Loucy (cell line): ENCODE measurements around the gene ALPL.
A peak's percentile ranks its signal among the peaks of the same experiment; 100 is the strongest.

ENCODE experiments used
- H2AFZ ChIP-seq: fragments of 200-600 bp; sonication (generic); 2 replicates; pipeline ENCODE4 v1.6.0; 2016; ENCODE audit warnings: antibody characterized with exemption, mild to moderate bottlenecking, low read length, moderate library complexity
- H3F3A ChIP-seq: fragments of 200-600 bp; 2 replicates; pipeline ENCODE4 v1.6.0; 2016; ENCODE audit warnings: antibody characterized with exemption, low read depth, mild to moderate bottlenecking
- H3K27me3 ChIP-seq: fragments of 200-600 bp; sonication (generic); 2 replicates; pipeline ENCODE4 v1.6.1; 2014; ENCODE audit warnings: low read length, mild to moderate bottlenecking; ENCODE audit not compliant: insufficient read depth, poor library complexity, severe bottlenecking
- H3K36me3 ChIP-seq: fragments of 200-600 bp; sonication (generic); 2 replicates; pipeline ENCODE4 v1.6.1; 2016; ENCODE audit warnings: low read length; ENCODE audit not compliant: insufficient read depth
- H3K4me1 ChIP-seq: fragments of 200-600 bp; sonication (generic); 2 replicates; pipeline ENCODE4 v1.5.1; 2014; ENCODE audit warnings: low read length, mild to moderate bottlenecking; ENCODE audit not compliant: insufficient read depth, poor library complexity, severe bottlenecking
- H3K4me2 ChIP-seq: fragments of 200-600 bp; sonication (generic); 2 replicates; pipeline ENCODE4 v1.6.0; 2014; ENCODE audit warnings: antibody characterized with exemption, low read length, low read depth, mild to moderate bottlenecking; ENCODE audit not compliant: poor library complexity, severe bottlenecking
- H3K4me3 ChIP-seq: fragments of 200-600 bp; sonication (generic); 2 replicates; pipeline ENCODE4 v1.5.1; 2014; ENCODE audit warnings: low read length, mild to moderate bottlenecking, mixed read lengths; ENCODE audit not compliant: poor library complexity, severe bottlenecking
- H3K79me2 ChIP-seq: fragments of 200-600 bp; sonication (generic); 2 replicates; pipeline ENCODE4 v1.6.1; 2014; ENCODE audit warnings: low read length; ENCODE audit not compliant: insufficient read depth
- H3K9ac ChIP-seq: fragments of 200-600 bp; sonication (generic); 2 replicates; pipeline ENCODE4 v1.6.0; 2014; ENCODE audit warnings: mild to moderate bottlenecking, low read depth, low read length, moderate library complexity; ENCODE audit not compliant: poor library complexity, severe bottlenecking
- H3K9me2 ChIP-seq: fragments of 200-600 bp; sonication (generic); replicated peaks from 2 replicates; pipeline ENCODE4 v1.6.1; 2016; ENCODE audit warnings: low read depth, low read length, mixed read lengths
- H3K9me3 ChIP-seq: fragments of 200-600 bp; sonication (generic); 2 replicates; pipeline ENCODE4 v1.6.1; 2014; ENCODE audit warnings: mild to moderate bottlenecking, antibody characterized with exemption, low read length, low read depth; ENCODE audit not compliant: insufficient read depth
- H4K20me1 ChIP-seq: fragments of 200-600 bp; sonication (generic); 2 replicates; pipeline ENCODE4 v1.6.0; 2014; ENCODE audit warnings: antibody characterized with exemption, low read length, mild to moderate bottlenecking; ENCODE audit not compliant: insufficient read depth, poor library complexity, severe bottlenecking
- EZH2phosphoT487 ChIP-seq: fragments of 200-600 bp; IDR thresholded peaks from 2 replicates; pipeline ENCODE4 v1.6.1; 2018; ENCODE audit warnings: antibody characterized with exemption, mild to moderate bottlenecking, moderate library complexity, borderline replicate concordance
- TF ChIP-seq, protein P1 (sequence below): fragments of 200-600 bp; sonication (generic); conservative IDR thresholded peaks from 2 replicates; pipeline ENCODE4 v1.5.1; 2014; ENCODE audit warnings: mild to moderate bottlenecking, antibody characterized with exemption, low read length

ALPL gene

DNA sequence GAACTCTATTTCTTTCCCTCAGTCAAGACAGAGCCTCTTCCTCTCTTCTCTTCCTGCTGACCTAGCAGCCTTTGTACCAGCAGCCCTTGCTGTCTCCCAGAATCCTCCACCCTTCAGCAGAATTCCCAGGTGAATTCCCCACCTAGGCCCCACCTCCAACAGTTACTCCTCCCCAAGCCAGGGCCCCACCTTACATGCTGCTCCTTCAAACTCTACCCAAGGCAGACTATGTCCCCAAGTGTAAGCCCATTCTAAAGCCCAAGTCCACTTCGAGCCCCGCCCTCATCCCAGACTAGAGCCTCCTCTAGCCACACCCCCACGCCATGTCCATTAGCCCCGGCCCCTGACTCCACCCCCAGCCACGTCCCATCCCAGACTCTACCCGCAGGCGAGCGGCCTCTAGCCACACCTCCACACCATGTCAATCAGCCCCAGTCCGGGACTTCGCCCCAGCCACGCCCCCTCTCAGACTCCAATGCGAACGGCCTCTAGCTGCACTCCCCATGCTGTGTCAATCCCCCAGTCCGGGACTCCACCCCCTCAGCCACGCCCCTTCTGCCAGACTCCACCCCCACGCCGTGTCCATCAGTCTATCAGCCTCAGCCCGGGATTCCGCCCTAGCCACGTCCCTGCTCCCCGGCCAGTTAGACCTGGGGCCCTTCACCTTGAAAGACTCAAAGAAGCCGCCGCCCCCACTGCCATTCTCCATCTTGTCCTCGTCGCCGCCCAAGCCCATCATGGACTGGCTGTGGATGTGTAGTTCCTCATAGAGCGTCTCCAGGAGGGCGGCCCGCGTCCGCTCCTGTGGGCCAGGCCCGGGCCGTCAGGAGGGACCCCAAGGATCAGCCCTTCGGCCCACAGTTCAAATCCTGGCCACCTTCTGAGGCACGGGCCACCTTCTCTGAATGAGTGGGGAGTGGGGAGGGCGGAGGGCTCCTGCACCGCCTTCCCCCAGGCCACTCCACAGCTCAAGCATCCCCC is 98.6 kb downstream of the ALPL start:
- Histone ChIP-seq H3K4me1 (no peaks in the 10 kb centered on the region), H3K4me2 (no peak overlapping the region), H3K36me3 (no peaks in the 10 kb centered on the region), H2AFZ (peak overlapping the region; percentile 36; the same call in 1 of the 2 replicates), H3K27me3 (no peaks in the 10 kb centered on the region), H3K9ac (no peak overlapping the region), H4K20me1 (no peaks in the 10 kb centered on the region), H3F3A (no peaks in the 10 kb centered on the region), H3K79me2 (no peaks in the 10 kb centered on the region), H3K9me2 (no peaks in the 10 kb centered on the region), H3K9me3 (no peaks in the 10 kb centered on the region), H3K4me3 (no peak overlapping the region)
- TF ChIP-seq, protein P1, sequence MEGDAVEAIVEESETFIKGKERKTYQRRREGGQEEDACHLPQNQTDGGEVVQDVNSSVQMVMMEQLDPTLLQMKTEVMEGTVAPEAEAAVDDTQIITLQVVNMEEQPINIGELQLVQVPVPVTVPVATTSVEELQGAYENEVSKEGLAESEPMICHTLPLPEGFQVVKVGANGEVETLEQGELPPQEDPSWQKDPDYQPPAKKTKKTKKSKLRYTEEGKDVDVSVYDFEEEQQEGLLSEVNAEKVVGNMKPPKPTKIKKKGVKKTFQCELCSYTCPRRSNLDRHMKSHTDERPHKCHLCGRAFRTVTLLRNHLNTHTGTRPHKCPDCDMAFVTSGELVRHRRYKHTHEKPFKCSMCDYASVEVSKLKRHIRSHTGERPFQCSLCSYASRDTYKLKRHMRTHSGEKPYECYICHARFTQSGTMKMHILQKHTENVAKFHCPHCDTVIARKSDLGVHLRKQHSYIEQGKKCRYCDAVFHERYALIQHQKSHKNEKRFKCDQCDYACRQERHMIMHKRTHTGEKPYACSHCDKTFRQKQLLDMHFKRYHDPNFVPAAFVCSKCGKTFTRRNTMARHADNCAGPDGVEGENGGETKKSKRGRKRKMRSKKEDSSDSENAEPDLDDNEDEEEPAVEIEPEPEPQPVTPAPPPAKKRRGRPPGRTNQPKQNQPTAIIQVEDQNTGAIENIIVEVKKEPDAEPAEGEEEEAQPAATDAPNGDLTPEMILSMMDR, result no peak
- no peak for TF ChIP-seq EZH2phosphoT487

DNA sequence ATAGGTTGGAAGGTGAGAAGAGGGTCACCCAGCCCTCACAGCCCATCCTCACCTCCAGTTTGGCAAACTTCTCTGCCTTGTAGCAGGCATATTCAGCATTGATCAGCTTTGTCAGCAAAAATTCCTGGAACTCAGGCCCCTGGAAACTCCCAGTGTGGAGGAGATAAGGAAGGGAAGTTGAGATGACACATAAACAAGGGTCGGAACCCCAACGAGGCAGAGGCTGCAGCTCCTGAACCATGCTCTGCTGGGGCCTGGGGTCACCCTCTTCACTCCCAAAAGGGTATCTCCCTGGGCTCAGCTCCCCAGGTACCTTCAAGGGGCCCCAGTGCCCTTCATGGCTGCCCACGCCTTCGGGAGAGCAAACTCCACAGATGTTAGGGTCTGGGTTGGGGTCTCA is 99.6 kb downstream of the ALPL start:
- no peaks in the 10 kb centered on the region for H4K20me1 ChIP-seq
- H3K79me2 ChIP-seq, result no peaks in the 10 kb centered on the region
- no peaks in the 10 kb centered on the region for H3K9me3 ChIP-seq
- no peaks in the 10 kb centered on the region for H3K36me3 ChIP-seq
- no peaks in the 10 kb centered on the region for H3K4me1 ChIP-seq
- H3K27me3 ChIP-seq, result no peaks in the 10 kb centered on the region
- H3F3A ChIP-seq, result no peaks in the 10 kb centered on the region
- TF ChIP-seq, protein P1, result no peak
- TF ChIP-seq EZH2phosphoT487, result no peak
- H3K9ac ChIP-seq, result no peak overlapping the region
- H3K9me2 ChIP-seq, result no peaks in the 10 kb centered on the region
- no peak overlapping the region for H2AFZ ChIP-seq
- H3K4me3 ChIP-seq, result no peak overlapping the region
- no peak overlapping the region for H3K4me2 ChIP-seq

DNA sequence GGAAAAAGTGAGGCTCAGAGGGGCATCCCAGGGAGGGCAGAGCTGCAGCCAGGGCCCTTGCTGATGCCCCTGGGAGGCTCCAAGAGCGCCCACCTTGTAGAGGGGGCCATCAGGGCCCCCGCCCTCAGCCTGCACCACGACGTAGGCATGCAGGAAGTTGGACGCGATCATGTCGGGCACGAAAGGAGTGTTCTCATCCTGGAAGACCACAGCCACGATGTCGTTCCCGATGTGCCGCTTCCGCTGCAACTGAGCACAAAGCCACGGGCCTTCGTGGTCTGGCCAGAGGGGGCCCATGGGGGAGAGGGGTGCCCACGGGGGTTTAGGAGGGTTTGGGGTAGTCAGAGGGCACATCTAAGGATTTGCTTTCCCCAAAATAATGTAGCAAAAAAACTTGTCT is 100.8 kb downstream of the ALPL start:
- no peaks in the 10 kb centered on the region for H3F3A ChIP-seq
- H3K9me3 ChIP-seq, result no peaks in the 10 kb centered on the region
- no peaks in the 10 kb centered on the region for H3K79me2 ChIP-seq
- H3K4me2 ChIP-seq, result no peak overlapping the region
- no peaks in the 10 kb centered on the region for H3K9me2 ChIP-seq
- no peak overlapping the region for H2AFZ ChIP-seq
- no peak for TF ChIP-seq EZH2phosphoT487
- TF ChIP-seq, protein P1, result no peak
- no peaks in the 10 kb centered on the region for H4K20me1 ChIP-seq
- no peaks in the 10 kb centered on the region for H3K4me1 ChIP-seq
- no peaks in the 10 kb centered on the region for H3K27me3 ChIP-seq
- H3K36me3 ChIP-seq, result no peaks in the 10 kb centered on the region
- H3K9ac ChIP-seq, result no peak overlapping the region
- no peak overlapping the region for H3K4me3 ChIP-seq
